Measurements from ENCODE around the gene ZNF557.

ZNF557 gene

DNA sequence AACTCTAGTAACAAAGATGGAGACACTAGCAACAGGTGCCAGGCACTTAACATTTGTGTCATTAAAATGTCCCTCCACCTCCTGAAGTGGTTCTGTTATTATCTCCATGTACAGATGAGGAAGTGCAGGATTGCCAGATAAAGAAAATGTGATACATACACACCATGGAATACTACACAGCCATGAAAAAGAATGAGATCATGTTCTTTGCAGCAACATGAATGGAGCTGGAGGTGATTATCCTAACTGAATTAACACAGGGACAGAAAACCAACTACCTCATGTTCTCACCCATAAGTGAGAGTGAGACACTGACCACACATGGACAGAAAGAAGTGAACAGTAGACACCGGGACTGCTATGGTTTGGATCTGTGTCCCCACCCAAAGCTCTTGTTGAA, 60.5 kb downstream of the ZNF557 start:
- no peak for DNase-seq

DNA sequence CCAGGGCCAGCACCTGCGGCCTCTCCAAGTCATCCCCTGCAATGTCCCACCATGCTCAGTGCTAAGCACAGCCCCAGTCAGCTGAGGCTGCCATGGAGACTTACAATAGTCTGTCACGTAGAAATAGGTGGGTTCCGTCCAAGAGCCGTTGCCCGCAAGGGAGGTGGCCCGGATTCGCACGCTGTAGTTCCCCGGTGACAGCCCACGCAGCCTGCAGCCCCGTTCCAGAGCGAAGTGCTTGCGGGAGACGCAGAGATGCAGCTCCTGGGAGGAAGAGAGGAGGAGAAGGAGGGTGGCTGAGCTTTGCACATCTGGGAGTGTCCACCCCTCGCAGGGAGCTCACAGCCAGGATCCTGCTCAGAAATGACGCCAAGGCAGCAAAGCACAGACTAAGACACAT, 62.6 kb downstream of the ZNF557 start:
- no peak for DNase-seq

- DNase-seq: no peak
These were observed 67.6 kb downstream of the ZNF557 start for GRCh38 chr19:7137120-7137519.
